ENCODE data around the gene UTP4. TPM values are rescaled to one million over a fixed set of nuclear protein-coding genes. Genes with fewer than 3 reads are reported as not detected.

UTP4 gene
- total RNA-seq, 4 donors from 2014 or later, result 32.9 to 85.7 (median 35.9) TPM

GRCh38 chr16:69176033-69176800 lies 43.8 kb downstream of the UTP4 start:
- TF ChIP-seq CTCF (IDR thresholded peaks at IDR 0.05), result no peak
- DNase-seq (ENCODE audit: low spot score) (no peak), ATAC-seq (ENCODE audit: low FRiP score) (no peak)

- DNase-seq (ENCODE audit: low spot score) (no peak), ATAC-seq (ENCODE audit: low FRiP score) (peak; percentile 82)
- no peak for TF ChIP-seq CTCF (IDR thresholded peaks at IDR 0.05)
Measured at GRCh38 chr16:69179328-69180010, 47.0 kb downstream of the UTP4 start.

DNA sequence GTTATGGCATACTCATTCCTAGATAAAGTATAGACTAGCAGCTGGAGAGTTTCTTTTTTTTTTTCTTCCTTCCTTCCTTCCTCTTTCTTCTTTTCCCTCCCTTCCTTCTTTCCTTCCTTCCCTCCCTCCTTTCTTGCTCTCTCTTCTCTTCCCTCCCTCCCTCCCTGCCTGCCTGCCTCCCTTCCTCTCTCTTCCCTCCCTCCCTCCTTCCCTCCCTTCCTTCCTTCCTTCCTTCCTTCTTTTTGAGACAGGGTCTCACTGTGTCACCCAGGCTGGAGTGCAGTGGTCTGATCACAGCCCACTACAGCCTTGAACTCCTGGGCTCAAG lies 47.5 kb downstream of the UTP4 start:
- DNase-seq (ENCODE audit: low spot score) (no peak), ATAC-seq (ENCODE audit: low FRiP score) (no peak)
- no peak for TF ChIP-seq CTCF (IDR thresholded peaks at IDR 0.05)

- ATAC-seq (ENCODE audit: low FRiP score) (no peak), DNase-seq (ENCODE audit: low spot score) (no peak)
- no peak for TF ChIP-seq CTCF (IDR thresholded peaks at IDR 0.05)
Measured at GRCh38 chr16:69182730-69183416, 50.4 kb downstream of the UTP4 start.

DNA sequence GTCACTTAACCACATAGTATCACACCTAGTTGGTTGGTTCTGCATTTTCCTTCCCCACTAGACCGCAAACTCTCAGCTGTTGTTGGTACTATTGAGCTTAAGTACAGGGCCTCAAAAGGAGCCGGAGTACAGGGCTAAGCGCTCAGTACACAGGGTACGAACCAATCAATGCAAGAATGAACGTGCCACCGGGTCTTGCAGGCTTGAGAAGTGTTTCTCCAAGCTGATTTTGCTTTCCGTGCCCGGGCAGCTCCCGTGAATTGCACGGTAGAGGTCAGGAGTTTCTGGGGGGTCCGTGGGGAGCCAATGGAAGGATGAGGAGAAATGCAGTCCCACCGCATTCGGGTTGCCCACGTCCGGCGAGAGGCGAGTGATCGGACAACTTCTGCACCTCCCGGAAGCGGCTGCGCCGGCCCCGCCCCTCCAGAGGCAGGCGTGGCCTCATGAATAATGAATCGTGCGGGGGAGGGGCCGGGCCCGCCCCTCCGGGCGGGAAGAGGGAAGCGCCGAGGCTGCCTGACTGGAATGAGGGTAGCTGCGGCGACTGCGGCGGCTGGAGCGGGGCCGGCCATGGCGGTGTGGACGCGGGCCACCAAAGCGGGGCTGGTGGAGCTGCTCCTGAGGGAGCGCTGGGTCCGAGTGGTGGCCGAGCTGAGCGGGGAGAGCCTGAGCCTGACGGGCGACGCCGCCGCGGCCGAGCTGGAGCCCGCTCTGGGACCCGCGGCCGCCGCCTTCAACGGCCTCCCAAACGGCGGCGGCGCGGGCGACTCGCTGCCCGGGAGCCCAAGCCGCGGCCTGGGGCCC lies 54.4 kb downstream of the UTP4 start, which contains the start of gene SNTB2:
Gene SNTB2 (plus strand): TSS at position 523 of the 804 bp plus-strand sequence. CDS start 3 bp downstream, at position 526.
- no peak for TF ChIP-seq CTCF (IDR thresholded peaks at IDR 0.05)
- DNase-seq (ENCODE audit: low spot score) (peak; percentile 84), ATAC-seq (ENCODE audit: low FRiP score) (peak; percentile 89)

GRCh38 chr16:69187446-69188235 lies 55.2 kb downstream of the UTP4 start:
- ATAC-seq (ENCODE audit: low FRiP score) (no peak), DNase-seq (ENCODE audit: low spot score) (no peak)
- no peak for TF ChIP-seq CTCF (IDR thresholded peaks at IDR 0.05)

Measured in omental fat pad (tissue), 4 donors.